ENCODE results near the gene NAA35. TPM values are rescaled to one million over a fixed set of nuclear protein-coding genes. Genes with fewer than 3 reads are reported as not detected.

Gene NAA35
- total RNA-seq, 1 experiment from 2014 or later: 21.3 TPM

- Histone ChIP-seq H3K9me3 (ENCODE audit: control insufficient read depth, insufficient read depth, low read depth, low read length) (no peaks in the 10 kb centered on the region), H3K27me3 (ENCODE audit: control insufficient read depth, insufficient read depth, low read length) (no peaks in the 10 kb centered on the region), H3K4me1 (ENCODE audit: control insufficient read depth, insufficient read depth, low read length) (no peaks in the 10 kb centered on the region), H3K4me3 (ENCODE audit: low read depth in 2 of 2, low read length in 2 of 2) (no peak overlapping the region), H3K27ac (ENCODE audit: low read length) (no peak overlapping the region), H3K36me3 (ENCODE audit: control insufficient read depth, insufficient read depth, low read length) (peaks cover 4% of the 10 kb centered on the region; the same call in 1 of the 2 replicates)
- intact Hi-C loops (cut with micrococcal nuclease; ENCODE audit: unreplicated experiment): no loop called here
- POLR2A ChIA-PET: no interaction called here
- in situ Hi-C loops (cut with HindIII; ENCODE audit: low pct_unique_long_range_greater_than_20kb, low sequenced_read_pairs): no loop called here
- CTCF ChIA-PET: no interaction called here
- ATAC-seq (no peak), DNase-seq (ENCODE audit: low read depth, low spot score) (no peak)
- BruUV-seq (replicated peaks): no TSS peak
- TF ChIP-seq POLR2AphosphoS5 (IDR thresholded peaks at IDR 0.05; ENCODE audit: low read depth, low read length) (no peak), CTCF (IDR thresholded peaks at IDR 0.05) (no peak), TCF7L2 (IDR thresholded peaks at IDR 0.05; ENCODE audit: low read depth, low read length) (no peak), REST (IDR thresholded peaks at IDR 0.05; ENCODE audit: insufficient read depth in 1 of 2, low read depth in 2 of 2, low read length in 1 of 2) (no peak), SIN3A (IDR thresholded peaks at IDR 0.05; ENCODE audit: borderline replicate concordance, insufficient read depth, low read depth, low read length) (no peak)
Observed at GRCh38 chr9:85984457-85984856, 43.5 kb downstream of the NAA35 start.

GRCh38 chr9:85987236-85987635 is 46.3 kb downstream of the NAA35 start:
- DNase-seq (ENCODE audit: low read depth, low spot score) (no peak), ATAC-seq (no peak)
- Histone ChIP-seq H3K36me3 (ENCODE audit: control insufficient read depth, insufficient read depth, low read length) (no peaks in the 10 kb centered on the region; the same call in 1 of the 2 replicates), H3K27ac (ENCODE audit: low read length) (no peak overlapping the region), H3K4me1 (ENCODE audit: control insufficient read depth, insufficient read depth, low read length) (no peaks in the 10 kb centered on the region), H3K27me3 (ENCODE audit: control insufficient read depth, insufficient read depth, low read length) (no peaks in the 10 kb centered on the region), H3K4me3 (ENCODE audit: low read depth in 2 of 2, low read length in 2 of 2) (no peak overlapping the region), H3K9me3 (ENCODE audit: control insufficient read depth, insufficient read depth, low read depth, low read length) (no peaks in the 10 kb centered on the region)
- intact Hi-C loops (cut with micrococcal nuclease; ENCODE audit: unreplicated experiment): no loop called here
- ChIA-PET POLR2A (no interaction called here), CTCF (no interaction called here)
- TF ChIP-seq SIN3A (IDR thresholded peaks at IDR 0.05; ENCODE audit: borderline replicate concordance, insufficient read depth, low read depth, low read length) (no peak), CTCF (IDR thresholded peaks at IDR 0.05) (no peak), TCF7L2 (IDR thresholded peaks at IDR 0.05; ENCODE audit: low read depth, low read length) (no peak), POLR2AphosphoS5 (IDR thresholded peaks at IDR 0.05; ENCODE audit: low read depth, low read length) (no peak), REST (IDR thresholded peaks at IDR 0.05; ENCODE audit: insufficient read depth in 1 of 2, low read depth in 2 of 2, low read length in 1 of 2) (no peak)
- BruUV-seq (replicated peaks): no TSS peak
- in situ Hi-C loops (cut with HindIII; ENCODE audit: low pct_unique_long_range_greater_than_20kb, low sequenced_read_pairs): no loop called here

Measured in Panc1 (cell line).